Activated CD4-positive, CD25-positive, alpha-beta regulatory T cell (primary cell): Measurements from ENCODE around the gene SKA1.
"Not testable (repeated sequence)": the region's sequence is repeated elsewhere in the genome, so short reads cannot be mapped to it uniquely, and the experiment has no call there.

Experiments
- DNase-seq, 4 experiments: peaks; one replicate each; lab custom pipeline; 2025; lab: John Stamatoyannopoulos, UW

SKA1 gene

GRCh38 chr18:50429207-50429948 lies 54.5 kb downstream of the SKA1 start:
- DNase-seq = no peak

GRCh38 chr18:50432915-50433314 lies 58.1 kb downstream of the SKA1 start:
- DNase-seq = no peak

DNA sequence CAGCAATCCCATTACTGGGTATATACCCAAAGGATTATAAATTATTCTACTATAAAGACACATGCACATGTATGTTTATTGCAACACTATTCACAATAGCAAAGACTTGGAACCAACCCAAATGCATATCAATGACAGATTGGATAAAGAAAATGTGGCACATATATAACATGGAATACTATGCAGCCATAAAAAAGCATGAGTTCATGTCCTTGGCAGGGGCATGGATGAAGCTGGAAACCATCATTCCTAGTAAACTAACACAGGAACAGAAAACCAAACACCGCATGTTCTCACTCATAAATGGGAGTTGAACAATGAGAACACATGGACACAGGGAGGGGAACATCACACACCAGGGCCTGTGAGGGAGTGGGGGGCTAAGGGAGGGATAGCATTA lies 61.9 kb downstream of the SKA1 start:
- not testable (repeated sequence) for DNase-seq

DNA sequence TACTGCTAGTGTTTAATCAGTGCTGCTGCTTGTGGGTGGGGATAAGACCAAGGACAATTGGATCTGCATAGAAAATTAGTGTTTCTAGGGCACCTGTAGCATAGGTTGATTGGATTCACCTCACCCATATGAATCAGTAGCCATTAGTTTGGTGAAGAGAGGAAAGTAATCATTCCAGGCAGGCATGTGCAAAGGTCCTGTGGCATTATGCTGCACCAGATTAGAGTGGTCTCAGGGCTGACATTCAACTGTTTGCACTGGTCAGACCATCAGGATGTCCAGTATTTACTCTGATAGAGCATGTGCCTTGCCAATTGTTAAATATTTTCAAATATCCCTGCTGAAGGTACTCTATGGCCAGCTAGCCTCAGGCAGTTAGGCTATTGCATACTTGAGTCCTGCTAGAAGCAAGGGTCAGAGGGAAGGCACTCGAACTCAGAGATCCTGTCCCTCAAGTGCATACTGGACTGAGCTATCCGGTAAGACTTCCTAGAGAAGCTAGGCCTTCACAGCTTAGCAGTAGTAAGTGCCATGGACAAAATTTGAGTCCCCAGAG lies 64.7 kb downstream of the SKA1 start:
- DNase-seq = no peak

GRCh38 chr18:50441016-50441415 lies 66.2 kb downstream of the SKA1 start:
- DNase-seq = no peak

DNA sequence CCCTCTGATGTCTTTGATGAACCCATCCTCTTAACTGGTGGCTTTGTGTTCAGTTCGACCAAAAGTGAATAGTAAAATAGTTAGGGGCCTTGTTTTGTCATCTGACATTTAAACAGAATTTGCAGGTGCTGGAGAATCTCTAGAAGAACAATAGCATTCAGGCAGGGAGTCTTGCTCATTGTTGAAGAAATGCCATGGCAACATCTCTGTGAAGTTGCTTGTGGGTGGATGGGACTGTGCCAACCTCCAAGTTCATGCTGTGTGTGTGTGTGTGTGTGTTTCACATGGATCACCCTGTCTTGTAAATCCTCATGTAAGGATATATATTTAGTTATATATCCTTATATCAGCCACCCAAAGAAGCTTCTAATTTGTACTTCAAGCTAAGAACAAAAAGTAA lies 66.7 kb downstream of the SKA1 start:
- DNase-seq = no peak
